WTC11 (cell line): Measurements from ENCODE around the gene BBS4. TPM values are rescaled to one million over a fixed set of nuclear protein-coding genes. Genes with fewer than 3 reads are reported as not detected.

Experiments
- CREM ChIP-seq: sonication (generic); formaldehyde crosslinking; IDR thresholded peaks from 2 replicates; pipeline ENCODE4 v1.8.1; 2022; ENCODE audit warnings: mild to moderate bottlenecking, missing genetic modification reagents, moderate library complexity
- FOXJ3 ChIP-seq: sonication (generic); formaldehyde crosslinking; IDR thresholded peaks from 2 replicates; pipeline ENCODE4 v1.9.0; 2021; ENCODE audit warnings: missing genetic modification reagents, mild to moderate bottlenecking, borderline replicate concordance
- HMGA2 ChIP-seq: fragments of 250-450 bp; sonication (Bioruptor Pico); IDR thresholded peaks from 2 replicates; pipeline ENCODE4 v1.4.0; 2021; ENCODE audit warnings: mild to moderate bottlenecking, moderate library complexity
- KAT7 ChIP-seq: sonication (generic); formaldehyde crosslinking; IDR thresholded peaks from 2 replicates; pipeline ENCODE4 v1.8.1; 2023; ENCODE audit warnings: missing genetic modification reagents, mild to moderate bottlenecking, borderline replicate concordance
- MXD4 ChIP-seq: fragments of 250-450 bp; sonication (Bioruptor Pico); IDR thresholded peaks from 2 replicates; pipeline ENCODE4 v1.8.0; 2021; ENCODE audit warnings: mild to moderate bottlenecking, moderate library complexity, borderline replicate concordance
- MYBL2 ChIP-seq: sonication (generic); formaldehyde crosslinking; IDR thresholded peaks from 2 replicates; pipeline ENCODE4 v1.8.1; 2023; ENCODE audit warnings: mild to moderate bottlenecking, moderate library complexity, missing genetic modification reagents
- NFYB ChIP-seq: sonication (generic); formaldehyde crosslinking; conservative IDR thresholded peaks from 2 replicates; pipeline ENCODE4 v1.8.0; 2022; ENCODE audit warnings: low read depth, missing genetic modification reagents
- NR2C2 ChIP-seq: sonication (generic); formaldehyde crosslinking; IDR thresholded peaks from 2 replicates; pipeline ENCODE4 v1.8.0; 2022; ENCODE audit warnings: mild to moderate bottlenecking, missing genetic modification reagents
- OVOL2 ChIP-seq: fragments of 250-450 bp; sonication (Bioruptor Pico); IDR thresholded peaks from 2 replicates; pipeline ENCODE4 v1.9.0; 2021; ENCODE audit warnings: mild to moderate bottlenecking, borderline replicate concordance
- SOX15 ChIP-seq: fragments of 250-450 bp; sonication (Bioruptor Pico); IDR thresholded peaks from 2 replicates; pipeline ENCODE4 v1.9.0; 2021; ENCODE audit warnings: mild to moderate bottlenecking
- SP1 ChIP-seq: sonication (generic); formaldehyde crosslinking; conservative IDR thresholded peaks from 2 replicates; pipeline ENCODE4 v1.8.1; 2022; ENCODE audit warnings: missing genetic modification reagents
- TCF7 ChIP-seq: sonication (generic); formaldehyde crosslinking; IDR thresholded peaks from 2 replicates; pipeline ENCODE4 v1.8.0; 2022; ENCODE audit warnings: mild to moderate bottlenecking, low read depth, missing genetic modification reagents, moderate library complexity
- ZNF219 ChIP-seq: sonication (generic); formaldehyde crosslinking; IDR thresholded peaks from 2 replicates; pipeline ENCODE4 v1.8.0; 2023; ENCODE audit warnings: missing genetic modification reagents, mild to moderate bottlenecking, borderline replicate concordance
- ZNF423 ChIP-seq: fragments of 250-450 bp; sonication (Bioruptor Pico); IDR thresholded peaks from 2 replicates; pipeline ENCODE4 v2.1.2; 2022; ENCODE audit warnings: mild to moderate bottlenecking, moderate library complexity
- total RNA-seq: library from RNA; stranded (reverse); gene quantifications from 3 replicates; pipeline ENCODE4 v1.2.3, GENCODE V29; 2021
- TF ChIP-seq, protein P1 (sequence below): sonication (generic); formaldehyde crosslinking; conservative IDR thresholded peaks from 2 replicates; pipeline ENCODE4 v1.8.1; 2023; ENCODE audit warnings: mild to moderate bottlenecking, low read depth, missing genetic modification reagents, moderate library complexity
- TF ChIP-seq, protein P2 (sequence below): fragments of 250-450 bp; sonication (Bioruptor Pico); IDR thresholded peaks from 2 replicates; pipeline ENCODE4 v2.1.2; 2022; ENCODE audit warnings: mild to moderate bottlenecking, moderate library complexity
- TF ChIP-seq, protein P3 (sequence below): sonication (generic); formaldehyde crosslinking; IDR thresholded peaks from 2 replicates; pipeline ENCODE4 v1.8.0; 2022; ENCODE audit warnings: mild to moderate bottlenecking, missing genetic modification reagents
- TF ChIP-seq, protein P4 (sequence below): fragments of 200-600 bp; IDR thresholded peaks from 2 replicates; pipeline ENCODE4 v1.8.0; 2022; ENCODE audit warnings: antibody characterized with exemption
- TF ChIP-seq, protein P5 (sequence below): sonication (generic); formaldehyde crosslinking; IDR thresholded peaks from 2 replicates; pipeline ENCODE4 v1.8.0; 2022; ENCODE audit warnings: missing genetic modification reagents
- TF ChIP-seq, protein P6 (sequence below): sonication (generic); formaldehyde crosslinking; IDR thresholded peaks from 2 replicates; pipeline ENCODE4 v1.8.0; 2022; ENCODE audit warnings: mild to moderate bottlenecking, missing genetic modification reagents
- TF ChIP-seq, protein P7 (sequence below): sonication (generic); formaldehyde crosslinking; IDR thresholded peaks from 2 replicates; pipeline ENCODE4 v1.8.1; 2023; ENCODE audit warnings: mild to moderate bottlenecking, missing genetic modification reagents
- TF ChIP-seq, protein P8 (sequence below): sonication (generic); formaldehyde crosslinking; IDR thresholded peaks from 2 replicates; pipeline ENCODE4 v1.8.1; 2023; ENCODE audit warnings: mild to moderate bottlenecking, moderate library complexity, missing genetic modification reagents

BBS4 gene
- total RNA-seq, 1 experiment from 2014 or later = 35.6 TPM

DNA sequence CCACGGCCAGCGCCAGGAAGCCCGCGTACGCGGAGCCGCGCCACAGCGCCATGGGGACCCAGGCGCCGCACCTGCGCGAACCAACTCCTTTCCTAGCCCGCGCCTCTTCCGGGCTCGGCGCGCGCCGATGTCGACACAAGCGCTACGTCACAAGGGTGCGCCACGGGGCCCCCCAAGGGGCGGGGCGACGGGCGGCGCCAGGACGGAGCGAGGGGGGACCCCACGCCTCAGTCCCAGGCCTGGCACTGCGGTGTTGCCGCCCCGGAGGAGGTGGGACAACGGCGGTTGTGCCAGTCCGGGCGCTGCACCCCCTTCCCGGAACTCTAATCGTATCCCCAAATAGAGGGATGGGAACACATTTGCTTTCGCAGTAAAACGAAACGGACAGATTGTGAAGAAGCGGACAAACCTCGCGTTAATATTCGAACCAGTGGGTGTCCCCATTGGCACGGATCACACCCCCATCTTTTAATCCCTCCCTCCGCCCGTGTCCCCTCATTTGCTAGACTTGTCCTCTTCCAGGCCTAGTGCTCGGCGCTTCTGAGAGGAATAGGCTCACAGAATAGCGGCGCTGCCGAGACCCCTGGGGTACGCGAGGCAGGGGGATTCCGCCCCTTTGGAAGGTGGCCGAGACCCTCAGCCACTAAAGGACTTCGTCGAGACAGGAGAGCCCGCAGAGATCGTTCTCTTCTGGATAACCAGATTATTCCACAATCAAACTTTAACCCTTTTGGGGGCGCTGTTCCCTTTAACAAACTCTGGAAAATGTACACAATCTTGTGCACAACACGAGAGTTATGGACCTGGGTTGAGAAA, 97.8 kb downstream of the BBS4 start, which contains the start of gene ADPGK (continued):
- TF ChIP-seq, protein P1, sequence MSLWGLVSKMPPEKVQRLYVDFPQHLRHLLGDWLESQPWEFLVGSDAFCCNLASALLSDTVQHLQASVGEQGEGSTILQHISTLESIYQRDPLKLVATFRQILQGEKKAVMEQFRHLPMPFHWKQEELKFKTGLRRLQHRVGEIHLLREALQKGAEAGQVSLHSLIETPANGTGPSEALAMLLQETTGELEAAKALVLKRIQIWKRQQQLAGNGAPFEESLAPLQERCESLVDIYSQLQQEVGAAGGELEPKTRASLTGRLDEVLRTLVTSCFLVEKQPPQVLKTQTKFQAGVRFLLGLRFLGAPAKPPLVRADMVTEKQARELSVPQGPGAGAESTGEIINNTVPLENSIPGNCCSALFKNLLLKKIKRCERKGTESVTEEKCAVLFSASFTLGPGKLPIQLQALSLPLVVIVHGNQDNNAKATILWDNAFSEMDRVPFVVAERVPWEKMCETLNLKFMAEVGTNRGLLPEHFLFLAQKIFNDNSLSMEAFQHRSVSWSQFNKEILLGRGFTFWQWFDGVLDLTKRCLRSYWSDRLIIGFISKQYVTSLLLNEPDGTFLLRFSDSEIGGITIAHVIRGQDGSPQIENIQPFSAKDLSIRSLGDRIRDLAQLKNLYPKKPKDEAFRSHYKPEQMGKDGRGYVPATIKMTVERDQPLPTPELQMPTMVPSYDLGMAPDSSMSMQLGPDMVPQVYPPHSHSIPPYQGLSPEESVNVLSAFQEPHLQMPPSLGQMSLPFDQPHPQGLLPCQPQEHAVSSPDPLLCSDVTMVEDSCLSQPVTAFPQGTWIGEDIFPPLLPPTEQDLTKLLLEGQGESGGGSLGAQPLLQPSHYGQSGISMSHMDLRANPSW (CRISPR knock-in tag) = no peak
- TF ChIP-seq, protein P2, sequence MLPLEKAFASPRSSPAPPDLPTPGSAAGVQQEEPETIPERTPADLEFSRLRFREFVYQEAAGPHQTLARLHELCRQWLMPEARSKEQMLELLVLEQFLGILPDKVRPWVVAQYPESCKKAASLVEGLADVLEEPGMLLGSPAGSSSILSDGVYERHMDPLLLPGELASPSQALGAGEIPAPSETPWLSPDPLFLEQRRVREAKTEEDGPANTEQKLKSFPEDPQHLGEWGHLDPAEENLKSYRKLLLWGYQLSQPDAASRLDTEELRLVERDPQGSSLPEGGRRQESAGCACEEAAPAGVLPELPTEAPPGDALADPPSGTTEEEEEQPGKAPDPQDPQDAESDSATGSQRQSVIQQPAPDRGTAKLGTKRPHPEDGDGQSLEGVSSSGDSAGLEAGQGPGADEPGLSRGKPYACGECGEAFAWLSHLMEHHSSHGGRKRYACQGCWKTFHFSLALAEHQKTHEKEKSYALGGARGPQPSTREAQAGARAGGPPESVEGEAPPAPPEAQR (CRISPR knock-in tag) = no peak
- TF ChIP-seq KAT7 (peak; percentile 94; the same call in 1 of the 2 replicates), NR2C2 (no peak), CREM (CRISPR knock-in tag) (peak; percentile 100), SOX15 (CRISPR knock-in tag) (no peak), MXD4 (CRISPR knock-in tag) (no peak), FOXJ3 (CRISPR knock-in tag) (no peak), OVOL2 (CRISPR knock-in tag) (no peak), NFYB (CRISPR knock-in tag) (no peak), HMGA2 (CRISPR knock-in tag) (no peak), ZNF423 (CRISPR knock-in tag) (no peak), SP1 (peak; percentile 99), TCF7 (CRISPR knock-in tag) (no peak), ZNF219 (CRISPR knock-in tag) (0 out of 2 replicates have a peak, but pooled peaks have one; percentile 35), MYBL2 (CRISPR knock-in tag) (peak; percentile 77; the same call in 1 of the 2 replicates)
- TF ChIP-seq, protein P3, sequence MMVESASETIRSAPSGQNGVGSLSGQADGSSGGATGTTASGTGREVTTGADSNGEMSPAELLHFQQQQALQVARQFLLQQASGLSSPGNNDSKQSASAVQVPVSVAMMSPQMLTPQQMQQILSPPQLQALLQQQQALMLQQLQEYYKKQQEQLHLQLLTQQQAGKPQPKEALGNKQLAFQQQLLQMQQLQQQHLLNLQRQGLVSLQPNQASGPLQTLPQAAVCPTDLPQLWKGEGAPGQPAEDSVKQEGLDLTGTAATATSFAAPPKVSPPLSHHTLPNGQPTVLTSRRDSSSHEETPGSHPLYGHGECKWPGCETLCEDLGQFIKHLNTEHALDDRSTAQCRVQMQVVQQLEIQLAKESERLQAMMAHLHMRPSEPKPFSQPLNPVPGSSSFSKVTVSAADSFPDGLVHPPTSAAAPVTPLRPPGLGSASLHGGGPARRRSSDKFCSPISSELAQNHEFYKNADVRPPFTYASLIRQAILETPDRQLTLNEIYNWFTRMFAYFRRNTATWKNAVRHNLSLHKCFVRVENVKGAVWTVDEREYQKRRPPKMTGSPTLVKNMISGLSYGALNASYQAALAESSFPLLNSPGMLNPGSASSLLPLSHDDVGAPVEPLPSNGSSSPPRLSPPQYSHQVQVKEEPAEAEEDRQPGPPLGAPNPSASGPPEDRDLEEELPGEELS (CRISPR knock-in tag) = peak; percentile 29; the same call in 1 of the 2 replicates
- TF ChIP-seq, protein P4, sequence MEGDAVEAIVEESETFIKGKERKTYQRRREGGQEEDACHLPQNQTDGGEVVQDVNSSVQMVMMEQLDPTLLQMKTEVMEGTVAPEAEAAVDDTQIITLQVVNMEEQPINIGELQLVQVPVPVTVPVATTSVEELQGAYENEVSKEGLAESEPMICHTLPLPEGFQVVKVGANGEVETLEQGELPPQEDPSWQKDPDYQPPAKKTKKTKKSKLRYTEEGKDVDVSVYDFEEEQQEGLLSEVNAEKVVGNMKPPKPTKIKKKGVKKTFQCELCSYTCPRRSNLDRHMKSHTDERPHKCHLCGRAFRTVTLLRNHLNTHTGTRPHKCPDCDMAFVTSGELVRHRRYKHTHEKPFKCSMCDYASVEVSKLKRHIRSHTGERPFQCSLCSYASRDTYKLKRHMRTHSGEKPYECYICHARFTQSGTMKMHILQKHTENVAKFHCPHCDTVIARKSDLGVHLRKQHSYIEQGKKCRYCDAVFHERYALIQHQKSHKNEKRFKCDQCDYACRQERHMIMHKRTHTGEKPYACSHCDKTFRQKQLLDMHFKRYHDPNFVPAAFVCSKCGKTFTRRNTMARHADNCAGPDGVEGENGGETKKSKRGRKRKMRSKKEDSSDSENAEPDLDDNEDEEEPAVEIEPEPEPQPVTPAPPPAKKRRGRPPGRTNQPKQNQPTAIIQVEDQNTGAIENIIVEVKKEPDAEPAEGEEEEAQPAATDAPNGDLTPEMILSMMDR = 0 out of 2 replicates have a peak, but pooled peaks have one; percentile 33
- TF ChIP-seq, protein P5, sequence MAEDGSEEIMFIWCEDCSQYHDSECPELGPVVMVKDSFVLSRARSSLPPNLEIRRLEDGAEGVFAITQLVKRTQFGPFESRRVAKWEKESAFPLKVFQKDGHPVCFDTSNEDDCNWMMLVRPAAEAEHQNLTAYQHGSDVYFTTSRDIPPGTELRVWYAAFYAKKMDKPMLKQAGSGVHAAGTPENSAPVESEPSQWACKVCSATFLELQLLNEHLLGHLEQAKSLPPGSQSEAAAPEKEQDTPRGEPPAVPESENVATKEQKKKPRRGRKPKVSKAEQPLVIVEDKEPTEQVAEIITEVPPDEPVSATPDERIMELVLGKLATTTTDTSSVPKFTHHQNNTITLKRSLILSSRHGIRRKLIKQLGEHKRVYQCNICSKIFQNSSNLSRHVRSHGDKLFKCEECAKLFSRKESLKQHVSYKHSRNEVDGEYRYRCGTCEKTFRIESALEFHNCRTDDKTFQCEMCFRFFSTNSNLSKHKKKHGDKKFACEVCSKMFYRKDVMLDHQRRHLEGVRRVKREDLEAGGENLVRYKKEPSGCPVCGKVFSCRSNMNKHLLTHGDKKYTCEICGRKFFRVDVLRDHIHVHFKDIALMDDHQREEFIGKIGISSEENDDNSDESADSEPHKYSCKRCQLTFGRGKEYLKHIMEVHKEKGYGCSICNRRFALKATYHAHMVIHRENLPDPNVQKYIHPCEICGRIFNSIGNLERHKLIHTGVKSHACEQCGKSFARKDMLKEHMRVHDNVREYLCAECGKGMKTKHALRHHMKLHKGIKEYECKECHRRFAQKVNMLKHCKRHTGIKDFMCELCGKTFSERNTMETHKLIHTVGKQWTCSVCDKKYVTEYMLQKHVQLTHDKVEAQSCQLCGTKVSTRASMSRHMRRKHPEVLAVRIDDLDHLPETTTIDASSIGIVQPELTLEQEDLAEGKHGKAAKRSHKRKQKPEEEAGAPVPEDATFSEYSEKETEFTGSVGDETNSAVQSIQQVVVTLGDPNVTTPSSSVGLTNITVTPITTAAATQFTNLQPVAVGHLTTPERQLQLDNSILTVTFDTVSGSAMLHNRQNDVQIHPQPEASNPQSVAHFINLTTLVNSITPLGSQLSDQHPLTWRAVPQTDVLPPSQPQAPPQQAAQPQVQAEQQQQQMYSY (CRISPR knock-in tag) = 0 out of 2 replicates have a peak, but pooled peaks have one; percentile 2
- TF ChIP-seq, protein P6, sequence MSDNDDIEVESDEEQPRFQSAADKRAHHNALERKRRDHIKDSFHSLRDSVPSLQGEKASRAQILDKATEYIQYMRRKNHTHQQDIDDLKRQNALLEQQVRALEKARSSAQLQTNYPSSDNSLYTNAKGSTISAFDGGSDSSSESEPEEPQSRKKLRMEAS (CRISPR knock-in tag) = peak; percentile 89; the same call in 1 of the 2 replicates
- TF ChIP-seq, protein P7, sequence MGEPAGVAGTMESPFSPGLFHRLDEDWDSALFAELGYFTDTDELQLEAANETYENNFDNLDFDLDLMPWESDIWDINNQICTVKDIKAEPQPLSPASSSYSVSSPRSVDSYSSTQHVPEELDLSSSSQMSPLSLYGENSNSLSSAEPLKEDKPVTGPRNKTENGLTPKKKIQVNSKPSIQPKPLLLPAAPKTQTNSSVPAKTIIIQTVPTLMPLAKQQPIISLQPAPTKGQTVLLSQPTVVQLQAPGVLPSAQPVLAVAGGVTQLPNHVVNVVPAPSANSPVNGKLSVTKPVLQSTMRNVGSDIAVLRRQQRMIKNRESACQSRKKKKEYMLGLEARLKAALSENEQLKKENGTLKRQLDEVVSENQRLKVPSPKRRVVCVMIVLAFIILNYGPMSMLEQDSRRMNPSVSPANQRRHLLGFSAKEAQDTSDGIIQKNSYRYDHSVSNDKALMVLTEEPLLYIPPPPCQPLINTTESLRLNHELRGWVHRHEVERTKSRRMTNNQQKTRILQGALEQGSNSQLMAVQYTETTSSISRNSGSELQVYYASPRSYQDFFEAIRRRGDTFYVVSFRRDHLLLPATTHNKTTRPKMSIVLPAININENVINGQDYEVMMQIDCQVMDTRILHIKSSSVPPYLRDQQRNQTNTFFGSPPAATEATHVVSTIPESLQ (CRISPR knock-in tag) = no peak
- TF ChIP-seq, protein P8, sequence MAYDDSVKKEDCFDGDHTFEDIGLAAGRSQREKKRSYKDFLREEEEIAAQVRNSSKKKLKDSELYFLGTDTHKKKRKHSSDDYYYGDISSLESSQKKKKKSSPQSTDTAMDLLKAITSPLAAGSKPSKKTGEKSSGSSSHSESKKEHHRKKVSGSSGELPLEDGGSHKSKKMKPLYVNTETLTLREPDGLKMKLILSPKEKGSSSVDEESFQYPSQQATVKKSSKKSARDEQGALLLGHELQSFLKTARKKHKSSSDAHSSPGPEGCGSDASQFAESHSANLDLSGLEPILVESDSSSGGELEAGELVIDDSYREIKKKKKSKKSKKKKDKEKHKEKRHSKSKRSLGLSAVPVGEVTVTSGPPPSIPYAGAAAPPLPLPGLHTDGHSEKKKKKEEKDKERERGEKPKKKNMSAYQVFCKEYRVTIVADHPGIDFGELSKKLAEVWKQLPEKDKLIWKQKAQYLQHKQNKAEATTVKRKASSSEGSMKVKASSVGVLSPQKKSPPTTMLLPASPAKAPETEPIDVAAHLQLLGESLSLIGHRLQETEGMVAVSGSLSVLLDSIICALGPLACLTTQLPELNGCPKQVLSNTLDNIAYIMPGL = peak; percentile 97; the same call in 1 of the 2 replicates
